Neuron (in vitro differentiated cells): ENCODE data around the gene SLC15A1.

Experiments
- H2AFZ ChIP-seq: one replicate; pipeline ENCODE4 v1.6.1; 2013; ENCODE audit warnings: low read depth, mild to moderate bottlenecking, inconsistent platforms, low read length, moderate library complexity
- H3K27me3 ChIP-seq: one replicate; pipeline ENCODE4 v1.6.1; 2013; ENCODE audit warnings: low read length; ENCODE audit not compliant: insufficient read depth
- H3K36me3 ChIP-seq: one replicate; pipeline ENCODE4 v1.6.1; 2013; ENCODE audit warnings: low read length; ENCODE audit not compliant: insufficient read depth
- H3K4me1 ChIP-seq: one replicate; pipeline ENCODE4 v1.6.1; 2013; ENCODE audit warnings: low read length; ENCODE audit not compliant: insufficient read depth
- H3K4me3 ChIP-seq: 2 replicates; pipeline ENCODE4 v1.5.1; 2013; ENCODE audit warnings: mild to moderate bottlenecking, low read length, moderate library complexity
- H3K9me3 ChIP-seq: one replicate; pipeline ENCODE4 v1.6.1; 2013; ENCODE audit warnings: low read length

Gene SLC15A1

GRCh38 chr13:98752467-98753290 is at the start of gene SLC15A1:
SLC15A1 (minus strand) TSS chr13:98752672; CDS start chr13:98752598, 74 bp downstream.
- H3K9me3 ChIP-seq = no peaks in the 10 kb centered on the region
- no peak within 1 kb of the TSS for H2AFZ ChIP-seq
- H3K4me3 ChIP-seq = no peak within 1 kb of the TSS
- peaks cover 37% of the 10 kb centered on the region for H3K27me3 ChIP-seq
- no peaks in the 10 kb centered on the region for H3K36me3 ChIP-seq
- H3K4me1 ChIP-seq = no peaks in the 10 kb centered on the region

DNA sequence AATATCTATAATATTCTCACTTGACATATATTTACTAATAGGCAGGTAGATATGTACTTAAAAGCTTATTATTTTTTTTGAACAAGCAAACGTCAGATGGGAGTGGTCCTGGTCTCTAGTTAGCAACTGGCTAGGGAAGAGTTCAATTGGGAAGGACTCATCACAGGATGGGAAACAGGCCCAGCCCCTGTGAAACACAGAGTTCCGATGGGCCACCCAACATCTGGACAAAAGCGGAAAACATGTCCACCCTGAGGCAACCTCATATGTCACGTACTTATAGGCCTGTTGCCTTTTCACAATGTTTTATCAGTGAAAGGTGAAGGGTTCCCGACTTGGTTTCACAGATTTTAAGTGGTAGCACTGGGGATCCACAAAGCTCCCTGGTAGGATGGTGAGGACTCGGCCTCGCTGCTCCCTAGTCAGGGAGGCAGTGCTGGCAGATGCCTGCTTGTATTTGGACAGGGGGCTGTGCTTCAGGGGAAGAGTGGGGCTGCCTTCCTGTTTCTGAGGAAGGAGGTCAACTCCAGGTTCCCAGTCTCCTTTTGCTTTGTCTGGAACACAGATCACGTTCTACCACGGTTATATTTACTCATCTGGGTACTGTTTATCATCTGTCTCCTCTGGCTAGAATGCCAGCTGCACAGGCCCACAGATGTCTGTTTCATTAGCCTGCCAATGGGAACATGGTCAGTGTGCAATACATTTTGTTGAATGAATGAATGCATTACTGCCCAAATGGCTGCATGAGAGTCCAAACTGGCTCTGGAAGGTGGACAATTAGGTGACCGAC is 49.4 kb upstream of the SLC15A1 start:
- H3K4me3 ChIP-seq = no peak overlapping the region
- H3K36me3 ChIP-seq = no peaks in the 10 kb centered on the region
- no peak overlapping the region for H2AFZ ChIP-seq
- H3K27me3 ChIP-seq = no peaks in the 10 kb centered on the region
- H3K4me1 ChIP-seq = peaks cover 3% of the 10 kb centered on the region
- no peaks in the 10 kb centered on the region for H3K9me3 ChIP-seq

DNA sequence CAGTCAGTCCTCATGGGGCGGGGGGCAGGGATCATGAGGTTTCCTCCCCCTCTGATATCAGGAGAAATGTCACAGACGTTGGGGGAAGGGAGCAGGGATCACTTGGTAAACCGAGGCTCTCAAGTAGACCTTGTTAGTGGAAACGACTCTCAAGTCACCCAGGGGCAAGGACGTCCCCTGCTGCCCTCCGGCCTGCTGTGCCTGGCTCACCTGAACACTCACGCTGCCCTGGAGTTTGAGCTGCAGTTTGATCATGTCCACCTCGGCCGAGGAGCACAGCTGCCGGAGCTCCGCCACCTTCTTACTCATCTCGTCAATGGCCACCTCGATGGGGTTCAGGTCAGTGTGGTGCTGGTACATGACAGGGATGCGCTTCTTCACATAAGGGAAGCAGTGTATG is 47.6 kb upstream of the SLC15A1 start:
- peaks cover 3% of the 10 kb centered on the region for H3K4me1 ChIP-seq
- H3K4me3 ChIP-seq = no peak overlapping the region
- H3K27me3 ChIP-seq = no peaks in the 10 kb centered on the region
- no peaks in the 10 kb centered on the region for H3K36me3 ChIP-seq
- no peaks in the 10 kb centered on the region for H3K9me3 ChIP-seq
- H2AFZ ChIP-seq = no peak overlapping the region

DNA sequence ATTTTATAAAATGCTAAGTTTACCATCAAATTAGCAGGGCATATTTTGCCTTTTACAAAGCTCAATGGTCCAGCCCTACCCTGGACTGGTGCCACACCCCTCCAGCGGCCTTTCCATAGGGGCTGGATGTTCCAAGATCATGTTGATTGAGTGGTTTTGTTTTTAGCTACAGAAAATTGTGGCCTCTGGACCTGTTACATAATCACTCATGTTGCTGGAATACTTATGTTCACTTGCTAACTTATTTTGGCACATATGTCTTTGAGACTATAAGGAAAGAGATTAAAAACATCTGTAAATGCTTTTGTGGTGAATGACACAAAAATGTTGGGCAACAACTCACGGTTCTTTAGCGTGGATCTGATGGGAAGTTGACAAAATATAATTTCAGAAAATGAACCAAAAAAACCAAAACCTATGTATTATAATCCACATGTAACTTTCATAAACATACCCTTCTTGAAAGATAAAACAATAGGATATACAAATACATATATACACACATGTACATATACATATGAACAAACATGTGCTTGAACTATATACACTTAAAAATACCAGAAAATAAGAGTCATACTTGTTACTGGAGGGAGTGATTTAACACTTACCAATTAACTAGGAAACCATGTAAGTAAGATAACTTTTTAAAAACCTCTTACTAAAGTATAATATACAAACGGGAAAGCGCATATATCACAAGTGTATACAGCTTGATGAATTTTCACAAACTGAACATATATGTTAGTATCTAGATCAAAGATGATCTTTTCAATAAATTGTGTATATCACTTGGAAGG is 46.6 kb upstream of the SLC15A1 start:
- no peaks in the 10 kb centered on the region for H3K9me3 ChIP-seq
- peaks cover 3% of the 10 kb centered on the region for H3K4me1 ChIP-seq
- no peak overlapping the region for H3K4me3 ChIP-seq
- no peaks in the 10 kb centered on the region for H3K27me3 ChIP-seq
- no peaks in the 10 kb centered on the region for H3K36me3 ChIP-seq
- no peak overlapping the region for H2AFZ ChIP-seq

DNA sequence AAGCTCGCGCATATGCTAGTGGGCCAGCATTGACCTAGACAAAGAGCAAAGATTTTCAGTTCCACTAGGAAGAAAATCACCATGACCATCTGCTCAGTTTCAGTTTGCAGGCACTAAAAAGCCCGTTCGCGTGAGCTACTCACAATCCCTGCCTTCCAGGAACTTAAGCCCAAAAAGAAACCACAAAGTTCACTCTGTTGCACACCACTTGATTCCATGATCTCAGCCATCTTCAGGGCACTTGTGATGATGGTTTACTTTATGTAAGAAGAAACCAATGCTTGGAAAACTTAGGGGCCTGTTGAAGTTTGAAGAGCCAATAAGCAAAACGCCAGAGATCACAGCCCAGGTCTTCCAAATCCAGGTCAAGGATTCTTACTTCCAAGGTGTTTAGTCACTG is 45.0 kb upstream of the SLC15A1 start:
- Histone ChIP-seq H2AFZ (no peak overlapping the region), H3K9me3 (no peaks in the 10 kb centered on the region), H3K4me3 (no peak overlapping the region), H3K36me3 (no peaks in the 10 kb centered on the region), H3K4me1 (peaks cover 3% of the 10 kb centered on the region), H3K27me3 (no peaks in the 10 kb centered on the region)

GRCh38 chr13:98796798-98797197 is 44.3 kb upstream of the SLC15A1 start:
- H3K9me3 ChIP-seq = no peaks in the 10 kb centered on the region
- H3K4me1 ChIP-seq = peaks cover 3% of the 10 kb centered on the region
- H3K27me3 ChIP-seq = no peaks in the 10 kb centered on the region
- no peaks in the 10 kb centered on the region for H3K36me3 ChIP-seq
- no peak overlapping the region for H3K4me3 ChIP-seq
- no peak overlapping the region for H2AFZ ChIP-seq

DNA sequence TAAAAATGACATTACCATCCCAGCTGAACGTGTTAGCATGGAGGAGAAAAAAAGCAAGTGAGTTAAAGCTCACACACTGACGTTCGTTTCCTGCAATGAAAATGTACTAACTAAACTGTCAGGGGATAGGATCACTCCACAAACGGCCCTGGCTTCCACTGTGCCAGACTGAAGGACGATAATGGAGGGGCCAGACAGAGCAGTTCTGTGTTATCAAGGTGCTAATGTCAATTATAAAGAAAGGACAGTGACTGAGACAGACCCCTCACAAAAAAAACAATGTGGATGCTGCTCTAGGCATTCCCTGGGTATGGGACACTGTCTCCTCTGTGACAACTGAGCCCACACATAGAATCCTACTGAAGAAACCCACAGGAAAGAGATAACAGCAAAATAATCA is 43.7 kb upstream of the SLC15A1 start:
- Histone ChIP-seq H3K4me3 (no peak overlapping the region), H3K27me3 (no peaks in the 10 kb centered on the region), H3K4me1 (peaks cover 3% of the 10 kb centered on the region), H2AFZ (no peak overlapping the region), H3K36me3 (no peaks in the 10 kb centered on the region), H3K9me3 (no peaks in the 10 kb centered on the region)

DNA sequence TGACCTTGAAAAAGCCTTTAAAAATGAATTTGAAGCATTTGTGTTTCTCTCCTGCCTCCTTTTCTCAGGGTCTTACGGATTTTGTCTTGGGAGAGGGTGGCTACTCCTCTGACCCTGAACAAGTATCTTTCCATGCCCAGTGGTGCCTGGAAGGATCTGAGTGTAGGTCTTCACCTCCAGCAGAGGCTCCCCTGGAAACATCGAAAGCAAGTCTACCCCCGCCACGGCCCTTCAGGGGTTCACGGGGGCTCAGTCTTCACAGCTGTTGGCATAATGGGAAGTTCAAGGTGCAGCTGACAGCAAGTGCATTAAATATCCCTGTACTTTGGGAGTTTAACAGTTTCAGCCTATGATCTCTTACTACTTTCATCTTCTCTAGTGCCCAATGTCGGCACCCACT is 42.7 kb upstream of the SLC15A1 start:
- H3K36me3 ChIP-seq = no peaks in the 10 kb centered on the region
- H3K4me3 ChIP-seq = no peak overlapping the region
- H2AFZ ChIP-seq = no peak overlapping the region
- no peaks in the 10 kb centered on the region for H3K9me3 ChIP-seq
- H3K27me3 ChIP-seq = no peaks in the 10 kb centered on the region
- H3K4me1 ChIP-seq = peaks cover 3% of the 10 kb centered on the region

DNA sequence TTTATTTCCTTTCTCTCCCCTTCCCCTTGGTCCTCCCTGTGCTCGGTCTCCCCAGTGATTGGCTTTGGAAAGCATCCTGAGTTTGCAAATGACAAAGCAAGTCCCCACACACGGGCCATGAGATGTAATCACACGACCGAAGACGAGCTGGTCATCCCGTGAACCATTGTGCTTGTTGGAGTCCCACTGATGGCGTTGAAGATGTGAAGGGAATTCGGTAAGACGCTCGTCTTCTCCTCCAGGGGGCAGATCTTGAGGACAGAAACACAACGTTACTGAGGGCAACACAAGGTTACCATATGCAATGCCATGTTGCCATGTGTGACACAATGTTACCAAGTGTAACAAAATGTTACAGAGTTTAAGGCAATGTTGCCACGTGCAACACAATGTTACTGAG is 42.0 kb upstream of the SLC15A1 start:
- H3K27me3 ChIP-seq = no peaks in the 10 kb centered on the region
- H3K4me1 ChIP-seq = peaks cover 3% of the 10 kb centered on the region
- H3K9me3 ChIP-seq = no peaks in the 10 kb centered on the region
- no peaks in the 10 kb centered on the region for H3K36me3 ChIP-seq
- H3K4me3 ChIP-seq = no peak overlapping the region
- no peak overlapping the region for H2AFZ ChIP-seq

DNA sequence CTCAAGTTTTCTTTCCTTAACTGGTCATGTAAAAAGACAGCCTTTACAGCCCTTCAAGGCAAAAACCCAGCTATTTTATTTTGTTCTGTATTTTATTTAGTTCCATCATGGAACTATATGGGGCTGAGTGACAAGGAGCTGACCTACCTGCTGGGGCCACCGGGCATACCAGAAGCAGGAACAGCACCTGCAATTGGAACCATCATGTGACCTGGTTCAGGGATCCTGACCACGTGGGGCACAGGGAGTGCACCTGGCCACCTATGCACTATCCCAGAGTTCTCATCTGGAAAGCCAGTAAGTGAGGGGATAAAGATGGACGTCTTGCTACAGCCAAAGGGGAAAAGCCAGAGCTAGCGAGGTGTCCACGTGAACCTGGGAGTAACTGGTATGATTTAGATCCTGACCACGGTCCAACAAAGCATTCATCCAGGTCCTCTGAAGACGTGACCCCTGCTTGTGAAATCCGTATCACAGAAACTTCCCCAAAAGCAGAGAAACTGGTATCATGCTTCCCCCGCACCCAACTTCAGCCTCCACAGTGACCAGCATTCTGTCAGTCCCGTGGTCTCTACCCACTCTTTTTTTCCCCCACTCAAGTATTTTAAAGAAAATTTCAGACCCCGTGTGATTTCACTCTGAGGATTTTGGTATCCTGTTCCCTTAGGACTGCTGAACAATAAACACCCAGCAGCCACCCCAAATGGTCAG is 40.5 kb upstream of the SLC15A1 start:
- no peaks in the 10 kb centered on the region for H3K36me3 ChIP-seq

DNA sequence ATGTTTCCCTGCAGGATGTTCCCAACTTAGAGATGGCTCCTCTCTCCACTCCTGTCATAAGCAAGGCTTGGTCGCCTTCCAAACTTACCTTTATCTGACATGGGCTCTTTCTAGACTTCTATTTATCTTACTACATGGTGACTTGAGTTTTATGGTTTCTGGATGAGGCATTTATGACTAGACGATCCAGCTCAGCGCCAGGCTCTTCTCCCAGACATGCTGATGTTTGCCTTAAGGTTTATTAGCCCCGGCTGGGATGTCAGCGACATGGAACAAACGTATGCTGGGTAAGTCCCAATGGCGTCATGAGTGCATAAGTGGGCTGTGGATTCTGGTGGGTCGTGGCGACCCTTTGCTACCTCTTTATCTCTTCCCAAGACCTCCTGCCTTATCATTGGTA is 39.8 kb upstream of the SLC15A1 start:
- H3K27me3 ChIP-seq = no peaks in the 10 kb centered on the region
- H3K36me3 ChIP-seq = no peaks in the 10 kb centered on the region
- no peak overlapping the region for H2AFZ ChIP-seq
- H3K4me3 ChIP-seq = no peak overlapping the region
- peaks cover 3% of the 10 kb centered on the region for H3K4me1 ChIP-seq
- H3K9me3 ChIP-seq = no peaks in the 10 kb centered on the region

More for the DNA sequence above, 40.5 kb upstream of the SLC15A1 start:
- Histone ChIP-seq H3K9me3 (no peaks in the 10 kb centered on the region), H2AFZ (no peak overlapping the region), H3K4me1 (peaks cover 3% of the 10 kb centered on the region), H3K27me3 (no peaks in the 10 kb centered on the region), H3K4me3 (no peak overlapping the region)

DNA sequence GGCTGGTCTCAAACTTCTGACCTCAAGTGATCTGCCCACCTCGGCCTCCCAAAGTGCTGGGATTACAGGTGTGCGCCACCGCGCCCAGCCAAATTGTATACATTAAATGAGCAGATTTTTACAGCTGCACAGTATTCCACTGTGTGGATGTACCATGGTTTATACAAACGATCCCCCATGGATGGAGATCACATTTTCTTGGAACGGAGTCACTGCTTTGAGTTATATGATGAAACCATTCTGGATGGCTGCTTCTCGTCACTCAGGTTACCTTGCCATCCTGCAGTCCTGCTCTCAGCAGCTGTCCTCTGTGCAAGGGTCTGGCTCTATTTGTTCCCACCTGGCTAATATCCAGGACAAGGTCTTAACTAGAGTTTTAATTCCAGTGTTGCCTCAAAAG is 39.1 kb upstream of the SLC15A1 start:
- Histone ChIP-seq H3K4me3 (no peak overlapping the region), H3K4me1 (no peaks in the 10 kb centered on the region), H2AFZ (no peak overlapping the region), H3K27me3 (no peaks in the 10 kb centered on the region), H3K36me3 (no peaks in the 10 kb centered on the region), H3K9me3 (no peaks in the 10 kb centered on the region)
